Dendritic cell treated with granulocyte-macrophage colony-stimulating factor and Interleukin-4, amounts not matched to agents 40 ng/mL and 50 ng/mL, for 4 days (primary cell): ENCODE results near the gene TRIM58.

Source experiments
- H3K27ac Mint-ChIP-seq: one replicate; pipeline ENCODE4 v1.8.0; 2022; ENCODE audit warnings: mild to moderate bottlenecking, mixed read lengths
- H3K27me3 Mint-ChIP-seq: one replicate; pipeline ENCODE4 v1.8.0; 2022; ENCODE audit warnings: mild to moderate bottlenecking, mixed read lengths
- H3K36me3 Mint-ChIP-seq: one replicate; pipeline ENCODE4 v1.8.0; 2022; ENCODE audit warnings: low read depth, mixed read lengths
- H3K4me1 Mint-ChIP-seq: one replicate; pipeline ENCODE4 v1.8.0; 2022; ENCODE audit warnings: low read depth, mixed read lengths
- H3K4me3 Mint-ChIP-seq: one replicate; pipeline ENCODE4 v1.8.0; 2022; ENCODE audit warnings: mild to moderate bottlenecking, moderate library complexity, mixed read lengths
- H3K9me3 Mint-ChIP-seq: one replicate; pipeline ENCODE4 v1.8.0; 2022; ENCODE audit warnings: mixed read lengths
- intact Hi-C: fragments of 100-400 bp; cut with micrococcal nuclease; formaldehyde crosslinking; loops from one replicate; pipeline ENCODE4 v1.15.0; 2022

The TRIM58 gene

GRCh38 chr1:247857069-247857984 is at the start of gene TRIM58:
Gene TRIM58, plus strand, starts transcription at chr1:247857187. Its CDS starts 60 bp downstream, at chr1:247857247.
- intact Hi-C loops = loop anchor here (10.0 kb wide), 1 partner anchor 173 kb away; no protein-coding TSS in a partner anchor
- H3K27me3 Mint-ChIP-seq = peaks cover 28% of the 10 kb centered on the region
- H3K9me3 Mint-ChIP-seq = no peaks in the 10 kb centered on the region
- H3K27ac Mint-ChIP-seq = peak within 1 kb of the TSS; percentile 54
- peaks cover 4% of the 10 kb centered on the region for H3K36me3 Mint-ChIP-seq
- peak within 1 kb of the TSS; percentile 94 for H3K4me3 Mint-ChIP-seq
- peaks cover 30% of the 10 kb centered on the region for H3K4me1 Mint-ChIP-seq

DNA sequence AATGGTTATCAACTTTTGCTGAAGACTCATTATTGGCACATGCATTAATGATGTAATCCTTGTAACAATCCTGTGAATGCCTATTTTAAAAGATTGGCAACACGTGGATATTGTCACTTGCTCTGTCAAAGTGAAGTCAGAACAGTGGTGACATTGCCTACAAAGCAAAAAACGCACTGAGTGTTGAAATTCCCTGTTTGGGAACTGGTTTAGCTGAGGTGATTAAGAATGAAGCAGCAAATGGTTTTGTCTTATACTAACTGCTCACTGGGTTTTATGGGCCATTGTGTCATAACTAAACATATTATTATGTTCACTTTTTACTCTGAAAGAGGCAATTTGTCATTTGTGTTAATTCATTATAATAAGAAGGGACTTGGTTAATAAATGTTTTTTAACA is 44.4 kb upstream of the TRIM58 start:
- no peaks in the 10 kb centered on the region for H3K36me3 Mint-ChIP-seq
- H3K4me3 Mint-ChIP-seq = no peak overlapping the region
- H3K27me3 Mint-ChIP-seq = no peaks in the 10 kb centered on the region
- no peaks in the 10 kb centered on the region for H3K4me1 Mint-ChIP-seq
- intact Hi-C loops = no loop called here
- H3K27ac Mint-ChIP-seq = no peak overlapping the region
- no peaks in the 10 kb centered on the region for H3K9me3 Mint-ChIP-seq

- Mint-ChIP-seq H3K27me3 (no peaks in the 10 kb centered on the region), H3K27ac (no peak overlapping the region), H3K4me3 (no peak overlapping the region), H3K4me1 (no peaks in the 10 kb centered on the region), H3K36me3 (no peaks in the 10 kb centered on the region), H3K9me3 (peaks cover 12% of the 10 kb centered on the region)
- intact Hi-C loops = no loop called here
Measured at GRCh38 chr1:247822060-247822459, 34.9 kb upstream of the TRIM58 start.

DNA sequence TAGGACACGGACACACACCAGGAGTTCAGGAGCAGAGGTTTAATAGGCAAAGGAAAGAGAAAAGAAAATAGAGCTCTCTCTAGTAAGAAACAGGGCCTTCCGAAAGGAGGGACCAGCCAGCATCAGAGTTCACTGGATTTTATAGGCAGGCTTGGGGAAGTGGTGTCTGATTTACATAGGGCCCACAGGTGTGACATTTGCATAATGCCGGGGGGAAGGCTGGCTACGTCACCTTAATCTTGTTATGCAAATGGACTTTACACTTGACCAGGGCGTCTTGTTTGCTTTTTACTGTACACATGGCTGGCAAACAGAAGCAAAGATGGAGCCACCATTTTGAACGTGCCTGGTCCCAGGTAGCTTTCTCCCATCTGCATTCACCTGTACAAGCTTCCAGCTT is 33.0 kb upstream of the TRIM58 start, which contains the start of gene OR14A16:
Gene OR14A16, minus strand, starts transcription at position 97 of the 400 bp plus-strand sequence. CDS start 8,390 bp downstream, outside the sequence.
- Mint-ChIP-seq H3K4me3 (no peak within 1 kb of the TSS), H3K9me3 (peaks cover 12% of the 10 kb centered on the region), H3K36me3 (no peaks in the 10 kb centered on the region), H3K27ac (no peak within 1 kb of the TSS), H3K4me1 (no peaks in the 10 kb centered on the region), H3K27me3 (no peaks in the 10 kb centered on the region)
- intact Hi-C loops = no loop called here

DNA sequence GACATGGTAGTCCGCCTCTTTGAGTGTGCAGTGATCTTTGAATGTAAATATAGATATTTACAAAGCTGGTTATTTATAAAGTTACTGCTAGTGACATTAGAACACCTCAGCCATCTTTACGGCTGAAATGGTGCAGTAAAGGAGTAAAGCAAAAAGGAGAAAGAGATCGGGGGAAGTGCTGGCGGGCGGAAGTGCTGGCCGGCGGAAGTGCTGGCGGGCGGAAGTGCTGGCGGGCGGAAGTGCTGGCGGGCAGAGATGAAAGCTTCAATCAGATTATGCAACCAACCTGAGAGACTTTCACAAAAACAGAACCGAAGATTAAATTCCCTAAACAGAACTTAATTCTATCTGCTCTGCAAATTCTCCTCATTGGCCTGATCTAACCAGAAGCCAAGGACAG is 31.6 kb upstream of the TRIM58 start:
- no peak overlapping the region for H3K27ac Mint-ChIP-seq
- H3K27me3 Mint-ChIP-seq = no peaks in the 10 kb centered on the region
- no peaks in the 10 kb centered on the region for H3K36me3 Mint-ChIP-seq
- no peaks in the 10 kb centered on the region for H3K4me1 Mint-ChIP-seq
- peaks cover 12% of the 10 kb centered on the region for H3K9me3 Mint-ChIP-seq
- intact Hi-C loops = no loop called here
- H3K4me3 Mint-ChIP-seq = no peak overlapping the region

DNA sequence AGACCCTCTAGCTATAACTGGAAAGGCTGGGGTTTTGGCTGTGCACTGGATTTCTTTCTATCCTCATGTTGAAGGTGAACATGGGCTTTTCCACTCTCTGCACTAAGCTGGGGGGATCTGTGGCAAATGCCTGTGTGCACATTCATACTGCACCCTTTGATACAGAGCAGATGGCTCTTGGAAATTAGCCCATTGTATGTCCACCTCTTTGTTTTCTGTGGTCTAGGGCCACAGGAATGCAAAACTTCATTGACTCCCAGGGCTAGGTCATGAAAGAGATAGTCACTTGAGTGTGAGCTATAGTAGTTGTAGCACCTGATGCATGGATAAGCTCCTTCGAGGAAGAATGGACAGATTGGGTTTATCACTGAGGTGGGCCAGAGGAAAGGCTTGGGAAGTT is 27.3 kb upstream of the TRIM58 start:
- peaks cover 12% of the 10 kb centered on the region for H3K9me3 Mint-ChIP-seq
- H3K27me3 Mint-ChIP-seq = no peaks in the 10 kb centered on the region
- intact Hi-C loops = no loop called here
- H3K4me1 Mint-ChIP-seq = no peaks in the 10 kb centered on the region
- no peaks in the 10 kb centered on the region for H3K36me3 Mint-ChIP-seq
- no peak overlapping the region for H3K4me3 Mint-ChIP-seq
- H3K27ac Mint-ChIP-seq = no peak overlapping the region

- Mint-ChIP-seq H3K9me3 (no peaks in the 10 kb centered on the region), H3K4me1 (no peaks in the 10 kb centered on the region), H3K36me3 (no peaks in the 10 kb centered on the region), H3K27ac (no peak overlapping the region), H3K4me3 (no peak overlapping the region), H3K27me3 (no peaks in the 10 kb centered on the region)
- intact Hi-C loops = no loop called here
Measured at GRCh38 chr1:247833601-247834000, 23.4 kb upstream of the TRIM58 start.

- Mint-ChIP-seq H3K27me3 (no peaks in the 10 kb centered on the region), H3K4me1 (peaks cover 5% of the 10 kb centered on the region), H3K9me3 (no peaks in the 10 kb centered on the region), H3K4me3 (no peak overlapping the region), H3K27ac (no peak overlapping the region), H3K36me3 (no peaks in the 10 kb centered on the region)
- intact Hi-C loops = no loop called here
Measured at GRCh38 chr1:247840818-247841217, 16.2 kb upstream of the TRIM58 start.

GRCh38 chr1:247841796-247842195 is 15.2 kb upstream of the TRIM58 start, which contains the start of gene OR11L1:
Gene OR11L1, minus strand, starts transcription at chr1:247841896. Its CDS starts 0 bp downstream, at chr1:247841896.
- intact Hi-C loops = no loop called here
- H3K27ac Mint-ChIP-seq = no peak within 1 kb of the TSS
- H3K9me3 Mint-ChIP-seq = no peaks in the 10 kb centered on the region
- peaks cover 5% of the 10 kb centered on the region for H3K4me1 Mint-ChIP-seq
- no peaks in the 10 kb centered on the region for H3K27me3 Mint-ChIP-seq
- H3K4me3 Mint-ChIP-seq = no peak within 1 kb of the TSS
- no peaks in the 10 kb centered on the region for H3K36me3 Mint-ChIP-seq

GRCh38 chr1:247843411-247843810 is 13.6 kb upstream of the TRIM58 start:
- no peaks in the 10 kb centered on the region for H3K9me3 Mint-ChIP-seq
- no peak overlapping the region for H3K27ac Mint-ChIP-seq
- H3K27me3 Mint-ChIP-seq = no peaks in the 10 kb centered on the region
- no peak overlapping the region for H3K4me3 Mint-ChIP-seq
- H3K4me1 Mint-ChIP-seq = peaks cover 5% of the 10 kb centered on the region
- no peaks in the 10 kb centered on the region for H3K36me3 Mint-ChIP-seq
- intact Hi-C loops = no loop called here

DNA sequence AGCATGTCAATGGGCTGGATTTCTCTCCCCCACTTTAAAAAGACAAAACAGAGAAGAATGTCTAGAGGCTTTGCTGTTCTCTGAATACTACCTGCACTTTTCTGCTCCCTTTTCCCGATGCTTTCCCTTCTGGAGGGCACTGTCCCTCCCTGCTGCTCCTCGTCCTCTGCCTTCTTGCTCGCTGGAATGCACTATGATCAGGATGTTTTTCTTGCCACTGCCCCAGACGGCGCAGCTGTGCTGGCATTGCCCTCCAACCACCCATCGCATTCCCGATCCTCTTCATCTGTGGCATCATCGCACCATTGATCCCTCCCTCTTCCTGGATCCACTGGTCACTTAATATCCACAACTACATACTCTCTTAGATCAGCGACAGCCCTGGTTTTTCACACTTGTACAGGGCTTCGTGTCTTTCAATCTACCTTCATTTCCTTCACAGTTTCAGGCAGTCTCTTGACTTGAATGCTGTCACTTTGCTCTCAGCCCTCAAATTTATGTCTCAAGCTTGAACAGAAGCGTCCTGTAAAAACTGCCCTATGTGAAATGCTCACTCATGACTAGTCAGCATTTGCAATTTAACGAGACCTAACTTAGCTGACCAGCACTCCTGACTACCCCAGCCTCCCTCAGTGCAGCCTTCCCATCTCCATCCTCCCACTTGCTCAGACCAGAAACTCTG is 11.8 kb upstream of the TRIM58 start:
- H3K27ac Mint-ChIP-seq = no peak overlapping the region
- H3K9me3 Mint-ChIP-seq = no peaks in the 10 kb centered on the region
- intact Hi-C loops = no loop called here
- no peaks in the 10 kb centered on the region for H3K27me3 Mint-ChIP-seq
- no peak overlapping the region for H3K4me3 Mint-ChIP-seq
- no peaks in the 10 kb centered on the region for H3K36me3 Mint-ChIP-seq
- H3K4me1 Mint-ChIP-seq = peaks cover 5% of the 10 kb centered on the region

DNA sequence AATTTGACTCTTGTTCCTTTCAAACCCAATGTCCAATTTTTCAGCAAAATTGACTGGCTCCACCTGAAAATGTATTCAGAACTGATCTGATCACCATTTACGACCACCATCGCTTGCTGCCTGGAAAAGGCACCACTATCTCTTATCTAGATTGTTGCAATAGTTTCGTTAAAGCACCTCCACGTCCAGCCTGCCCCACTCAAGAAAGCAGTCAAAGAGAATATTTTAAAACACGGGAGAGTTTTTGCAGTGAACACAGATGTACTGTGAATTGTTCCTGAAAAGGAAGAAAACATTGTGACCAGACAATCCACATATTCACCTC is 11.3 kb upstream of the TRIM58 start:
- Mint-ChIP-seq H3K9me3 (no peaks in the 10 kb centered on the region), H3K36me3 (no peaks in the 10 kb centered on the region), H3K4me1 (peaks cover 5% of the 10 kb centered on the region), H3K4me3 (no peak overlapping the region), H3K27ac (no peak overlapping the region), H3K27me3 (no peaks in the 10 kb centered on the region)
- intact Hi-C loops = no loop called here

GRCh38 chr1:247848346-247848745 is 8.6 kb upstream of the TRIM58 start:
- Mint-ChIP-seq H3K4me1 (peaks cover 16% of the 10 kb centered on the region), H3K27ac (no peak overlapping the region), H3K36me3 (no peaks in the 10 kb centered on the region), H3K9me3 (no peaks in the 10 kb centered on the region), H3K4me3 (no peak overlapping the region), H3K27me3 (peaks cover 3% of the 10 kb centered on the region)
- intact Hi-C loops = no loop called here

GRCh38 chr1:247849616-247850015 is 7.4 kb upstream of the TRIM58 start:
- Mint-ChIP-seq H3K36me3 (no peaks in the 10 kb centered on the region), H3K4me1 (peaks cover 18% of the 10 kb centered on the region), H3K9me3 (no peaks in the 10 kb centered on the region), H3K27ac (no peak overlapping the region), H3K27me3 (peaks cover 4% of the 10 kb centered on the region), H3K4me3 (no peak overlapping the region)
- intact Hi-C loops = loop anchor here (10.0 kb wide), 1 partner anchor 165 kb away; no protein-coding TSS in a partner anchor
